Osteoblast (primary cell): ENCODE results near the gene PPP2R5B. TPM values are rescaled to one million over a fixed set of nuclear protein-coding genes. Genes with fewer than 3 reads are reported as not detected.

ENCODE experiments used
- DNase-seq: peaks from one replicate; pipeline ENCODE4 v3.0.0; 2011; ENCODE audit warnings: low spot score, mixed read lengths; ENCODE audit not compliant: insufficient read length; ENCODE audit errors: missing footprints
- H2AFZ ChIP-seq: 2 replicates; pipeline ENCODE4 v1.6.0; 2011; ENCODE audit warnings: mild to moderate bottlenecking, low read length
- H3K27ac ChIP-seq: 2 replicates; pipeline ENCODE4 v1.5.1; 2011; ENCODE audit warnings: mild to moderate bottlenecking, low read depth, low read length, moderate library complexity
- H3K27me3 ChIP-seq: 2 replicates; pipeline ENCODE4 v1.6.0; 2012; ENCODE audit warnings: mild to moderate bottlenecking, control low read depth, inconsistent platforms, low read length, moderate library complexity; ENCODE audit not compliant: insufficient read depth
- H3K36me3 ChIP-seq: 2 replicates; pipeline ENCODE4 v1.5.1; 2011; ENCODE audit warnings: mild to moderate bottlenecking, low read length, control low read depth, moderate library complexity; ENCODE audit not compliant: insufficient read depth
- H3K4me1 ChIP-seq: 2 replicates; pipeline ENCODE4 v1.5.1; 2011; ENCODE audit warnings: mild to moderate bottlenecking, low read length, control low read depth, moderate library complexity; ENCODE audit not compliant: insufficient read depth
- H3K4me2 ChIP-seq: 2 replicates; pipeline ENCODE4 v1.6.0; 2011; ENCODE audit warnings: mild to moderate bottlenecking, low read length; ENCODE audit not compliant: insufficient read depth
- H3K4me3 ChIP-seq: fragments of 200-600 bp; sonication (generic); 3 replicates; pipeline ENCODE4 v1.5.1; 2012; ENCODE audit warnings: mild to moderate bottlenecking, low read length, inconsistent platforms; ENCODE audit not compliant: insufficient read depth
- H3K79me2 ChIP-seq: 2 replicates; pipeline ENCODE4 v1.6.0; 2012; ENCODE audit warnings: mild to moderate bottlenecking, low read length, control low read depth, inconsistent platforms; ENCODE audit not compliant: insufficient read depth
- H3K9me3 ChIP-seq: 2 replicates; pipeline ENCODE4 v1.5.1; 2011; ENCODE audit warnings: low read depth, low read length, control low read depth
- H4K20me1 ChIP-seq: 2 replicates; pipeline ENCODE4 v1.6.0; 2012; ENCODE audit warnings: mild to moderate bottlenecking, low read length, control low read depth; ENCODE audit not compliant: insufficient read depth
- CTCF ChIP-seq: IDR thresholded peaks from 2 replicates; pipeline ENCODE4 v1.5.1; 2011; ENCODE audit warnings: mild to moderate bottlenecking, low read depth, low read length, moderate library complexity; ENCODE audit errors: extremely low read depth
- total RNA-seq: library from RNA; depleted of rRNA; stranded (reverse); fragments of >200 nt; gene quantifications from 2 replicates; pipeline ENCODE4 v1.2.3, GENCODE V29; 2012

The PPP2R5B gene
- total RNA-seq, 1 donor = 6.2 TPM

- no peak overlapping the region for H3K27ac ChIP-seq
- H3K4me3 ChIP-seq = no peak overlapping the region
- no peak overlapping the region for H2AFZ ChIP-seq
- H4K20me1 ChIP-seq = no peaks in the 10 kb centered on the region
- H3K4me2 ChIP-seq = no peak overlapping the region
- no peak for DNase-seq
- peaks cover 11% of the 10 kb centered on the region for H3K36me3 ChIP-seq
- no peaks in the 10 kb centered on the region for H3K9me3 ChIP-seq
- TF ChIP-seq CTCF = no peak
- H3K79me2 ChIP-seq = no peaks in the 10 kb centered on the region
- H3K27me3 ChIP-seq = no peaks in the 10 kb centered on the region
- H3K4me1 ChIP-seq = no peaks in the 10 kb centered on the region
Observed at GRCh38 chr11:64893194-64894069, 31.1 kb upstream of the PPP2R5B start.

- Histone ChIP-seq H3K27ac (no peak overlapping the region), H3K36me3 (peaks cover 12% of the 10 kb centered on the region), H3K9me3 (no peaks in the 10 kb centered on the region), H2AFZ (no peak overlapping the region), H3K4me3 (no peak overlapping the region), H3K27me3 (no peaks in the 10 kb centered on the region), H4K20me1 (no peaks in the 10 kb centered on the region), H3K4me1 (no peaks in the 10 kb centered on the region), H3K4me2 (no peak overlapping the region), H3K79me2 (no peaks in the 10 kb centered on the region)
- DNase-seq = peak; percentile 98
- peak; percentile 84 for TF ChIP-seq CTCF
Observed at GRCh38 chr11:64894070-64894811, 30.2 kb upstream of the PPP2R5B start.

GRCh38 chr11:64894812-64895452 lies 29.6 kb upstream of the PPP2R5B start:
- Histone ChIP-seq H3K9me3 (no peaks in the 10 kb centered on the region), H4K20me1 (no peaks in the 10 kb centered on the region), H2AFZ (no peak overlapping the region), H3K36me3 (peaks cover 12% of the 10 kb centered on the region), H3K4me2 (no peak overlapping the region), H3K27me3 (no peaks in the 10 kb centered on the region), H3K4me1 (no peaks in the 10 kb centered on the region), H3K4me3 (no peak overlapping the region), H3K79me2 (no peaks in the 10 kb centered on the region), H3K27ac (no peak overlapping the region)
- TF ChIP-seq CTCF = no peak
- DNase-seq = no peak
